ENCODE results near the gene PARP8.

DNA sequence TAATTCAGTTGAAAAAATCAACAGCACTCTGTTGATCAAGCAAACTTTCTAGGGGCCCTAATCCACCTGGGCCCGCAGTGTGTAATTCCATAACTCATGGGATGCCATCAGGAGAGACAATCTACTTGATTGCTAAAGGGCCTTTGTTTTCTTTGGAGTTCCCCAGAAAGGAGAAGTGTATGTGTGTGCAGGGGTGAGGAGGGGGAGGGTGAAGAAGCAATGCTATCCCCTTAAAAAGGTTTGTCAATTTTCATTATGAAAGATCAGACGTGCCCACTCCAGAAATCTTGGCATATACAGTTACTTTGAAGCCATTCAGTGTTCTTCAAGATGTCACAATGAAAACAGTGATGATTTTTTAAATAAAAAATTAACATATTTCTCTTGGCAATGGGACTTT, 6.2 kb downstream of the PARP8 start:
- TF ChIP-seq POLR2AphosphoS5 (IDR thresholded peaks at IDR 0.05; ENCODE audit: insufficient read depth in 1 of 2, low read depth in 1 of 2) (no peak), POLR2A (IDR thresholded peaks at IDR 0.05) (no peak)
- TF ChIP-seq, protein P1, sequence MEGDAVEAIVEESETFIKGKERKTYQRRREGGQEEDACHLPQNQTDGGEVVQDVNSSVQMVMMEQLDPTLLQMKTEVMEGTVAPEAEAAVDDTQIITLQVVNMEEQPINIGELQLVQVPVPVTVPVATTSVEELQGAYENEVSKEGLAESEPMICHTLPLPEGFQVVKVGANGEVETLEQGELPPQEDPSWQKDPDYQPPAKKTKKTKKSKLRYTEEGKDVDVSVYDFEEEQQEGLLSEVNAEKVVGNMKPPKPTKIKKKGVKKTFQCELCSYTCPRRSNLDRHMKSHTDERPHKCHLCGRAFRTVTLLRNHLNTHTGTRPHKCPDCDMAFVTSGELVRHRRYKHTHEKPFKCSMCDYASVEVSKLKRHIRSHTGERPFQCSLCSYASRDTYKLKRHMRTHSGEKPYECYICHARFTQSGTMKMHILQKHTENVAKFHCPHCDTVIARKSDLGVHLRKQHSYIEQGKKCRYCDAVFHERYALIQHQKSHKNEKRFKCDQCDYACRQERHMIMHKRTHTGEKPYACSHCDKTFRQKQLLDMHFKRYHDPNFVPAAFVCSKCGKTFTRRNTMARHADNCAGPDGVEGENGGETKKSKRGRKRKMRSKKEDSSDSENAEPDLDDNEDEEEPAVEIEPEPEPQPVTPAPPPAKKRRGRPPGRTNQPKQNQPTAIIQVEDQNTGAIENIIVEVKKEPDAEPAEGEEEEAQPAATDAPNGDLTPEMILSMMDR (IDR thresholded peaks at IDR 0.05), result no peak
